Heart left ventricle (tissue), 16 donors: ENCODE results near the gene ZNF816. TPM values are rescaled to one million over a fixed set of nuclear protein-coding genes. Genes with fewer than 3 reads are reported as not detected.

Experiments used
- ATAC-seq, 4 donors: fragments of 200-7000 bp; cut with Tn5 transposase; one replicate each; pipeline ENCODE4 v1.9.1; 2020 to 2022; ENCODE audit warnings: moderate library complexity in 4 of 4, mild to moderate bottlenecking in 3 of 4, moderate number of reproducible peaks in 1 of 4
- DNase-seq, 5 donors: peaks; one replicate each; pipeline ENCODE4 v3.0.0-alpha.2; 2020
- H3K27ac ChIP-seq, 12 donors: fragments of 200-600 bp; sonication (generic) in 4 of 12; one replicate each; pipeline versions ENCODE4 v1.5.0 to v1.8.0; 2016 to 2022; ENCODE audit warnings: mild to moderate bottlenecking in 2 of 12
- H3K27me3 ChIP-seq, 9 donors: fragments of 200-600 bp; sonication (generic) in 2 of 9; one replicate each; pipeline versions ENCODE4 v1.5.1 to v1.8.0; 2016 to 2022; ENCODE audit warnings: mild to moderate bottlenecking in 3 of 9
- H3K36me3 ChIP-seq, 9 donors: fragments of 200-600 bp; sonication (generic) in 2 of 9; one replicate each; pipeline versions ENCODE4 v1.5.0 to v1.8.0; 2018 to 2022; ENCODE audit warnings: mild to moderate bottlenecking in 2 of 9
- H3K4me1 ChIP-seq, 12 donors: fragments of 200-600 bp; sonication (generic) in 4 of 12; one replicate each; pipeline versions ENCODE4 v1.5.0 to v1.8.0; 2016 to 2022; ENCODE audit warnings: mild to moderate bottlenecking in 3 of 12
- H3K4me3 ChIP-seq, 12 donors: fragments of 200-600 bp; sonication (generic) in 4 of 12; one replicate each; pipeline versions ENCODE4 v1.5.0 to v1.8.0; 2017 to 2022; ENCODE audit warnings: mild to moderate bottlenecking in 9 of 12, moderate library complexity in 4 of 12
- H3K9me3 ChIP-seq, 12 donors: fragments of 200-600 bp; sonication (generic) in 4 of 12; one replicate each; pipeline versions ENCODE4 v1.5.0 to v1.8.0; 2016 to 2022; ENCODE audit warnings: mild to moderate bottlenecking in 1 of 12
- CTCF ChIP-seq, 12 donors: fragments of 200-600 bp; sonication (generic) in 4 of 12; IDR thresholded peaks; one replicate each; pipeline versions ENCODE4 v1.5.0 to v1.8.0; 2018 to 2022; ENCODE audit warnings: antibody characterized with exemption in 12 of 12, mild to moderate bottlenecking in 5 of 12
- POLR2A ChIP-seq, 2 donors: fragments of 450-650 bp; IDR thresholded peaks; one replicate each; pipeline ENCODE4 v1.6.1; 2017; ENCODE audit warnings: antibody characterized with exemption in 2 of 2, mild to moderate bottlenecking in 2 of 2, moderate library complexity in 2 of 2
- WGBS, 4 donors: extraction: QIAGEN DNeasy Blood & Tissue Kit in 2 of 4; methylation state at CpG; one replicate each; pipeline versions ENCODE4 v1.1.5 to v1.1.7; 2013 to 2018; 5-methylcytosine and 5-hydroxymethylcytosine counted together
- intact Hi-C, 10 donors: fragments of 100-400 bp; cut with DNase I; formaldehyde crosslinking; loops; one replicate each; pipeline versions ENCODE4 v1.11.1 to v1.14.2; 2022
- polyA plus RNA-seq, 2 donors: library from polyadenylated mRNA; stranded (reverse); fragments of 200-250 nt; gene quantifications; one replicate each; pipeline ENCODE4 v1.2.3, GENCODE V29; 2013
- total RNA-seq, 9 donors: library from RNA; depleted of rRNA in 2 of 9; stranded (reverse); fragments of >200 nt in 2 of 9; fragmentation: NEBNext Ultra II Directional in 3 of 9; extraction: Animal tissue kit (Norgen Biotek cat#: 25700) in 3 of 9; gene quantifications; one replicate each; pipeline versions ENCODE4 v1.1.0 to v1.2.4, GENCODE V29; 2016 to 2023
- donor health status: ischemic (EF 13 %, LVEDD 7.1; RV severe dilation, severe dysfunction).
- donor health status: healthy with polysubstance abuse.
- donor health status: DM: no; HTN: yes; CAD: no.
- donor health status: DM: no; HTN: no; CAD: no.
- donor health status: ischemic (EF 25% LVEDD 6.9; RV normal size, moderate dysfunction).
- donor health status: ischemic (EF 25% LVEDD 5.7; RV mildly dilated, moderate dysfunction).
- donor health status: healthy.
- donor health status: DM: yes; HTN: yes; CAD: no.
- donor health status: ischemic (EF 35%, LVEDD 5.7; RV mildly dilated, moderate dysfunction).
- donor health status: nonischemic (EF 11% LVEDD 7.7; RV severe dilation, severe dysfunction).
- donor health status: DM: yes; HTN: yes; CAD: no.
- donor health status: PGD.
- donor health status: ischemic (EF 29% LVEDD 5.4; RV normal size, mild dysfunction).
- donor health status: nonischemic (EF 23%, LVEDD 6.1; RV moderate dilation, normal function).

ZNF816 gene
- total and polyA plus RNA-seq, 11 donors = 1.3 to 8.0 (median 4.3) TPM

- DNase-seq (peak in 2 of 5 donors; percentile 21 to 36), ATAC-seq (peak; percentile 42 to 59 (median 58))
- H3K27me3 ChIP-seq = no peaks in the 10 kb centered on the region
- no peak for TF ChIP-seq POLR2A (IDR thresholded peaks at IDR 0.05)
- TF ChIP-seq CTCF (IDR thresholded peaks at IDR 0.05) = no peak
- H3K4me3 ChIP-seq = peak overlapping the region; percentile 40 to 99 (median 72)
- H3K4me1 ChIP-seq = peaks cover 0 to 20% (median 10%) of the 10 kb centered on the region in 12 donors
- H3K9me3 ChIP-seq = peaks cover 0 to 34% (median 3%) of the 10 kb centered on the region in 12 donors
- H3K36me3 ChIP-seq = peaks cover 0 to 5% (median 0%) of the 10 kb centered on the region in 9 donors
- peak overlapping the region in 11 of 12 donors; percentile 62 to 95 (median 82) for H3K27ac ChIP-seq
- intact Hi-C loops = loop anchor here in 4 of 10 donors (2.0 to 5.0 kb wide), 4 partner anchors 20 to 66 kb away; partner anchors contain the start of genes ZNF320 (in 1 of the 4) and ZNF888 (in 1 of the 4)
- WGBS, 4 donors = 0 to 4% (median 1%) methylated on average over 11 to 12 of the region's 12 CpGs
Measured at GRCh38 chr19:52963247-52963618, 552 bp upstream of the ZNF816 start.

- intact Hi-C loops = loop anchor here in 5 of 10 donors (1.0 to 5.0 kb wide), 6 partner anchors 19 to 65 kb away; partner anchors contain the start of genes ZNF320 (in 1 of the 5) and ZNF888 (in 1 of the 5)
- peak in 2 of 4 donors; percentile 1 to 11 for ATAC-seq
- Histone ChIP-seq H3K9me3 (peaks cover 0 to 35% (median 8%) of the 10 kb centered on the region in 12 donors), H3K4me1 (peaks cover 0 to 20% (median 10%) of the 10 kb centered on the region in 12 donors), H3K27ac (peak overlapping the region; percentile 5 to 95 (median 80)), H3K27me3 (no peaks in the 10 kb centered on the region), H3K36me3 (peaks cover 0 to 9% (median 2%) of the 10 kb centered on the region in 9 donors), H3K4me3 (peak overlapping the region; percentile 40 to 99 (median 72))
- no peak for DNase-seq
- WGBS, 4 donors = 38 to 48% (median 44%) methylated on average over 5 of the region's 5 CpGs
- no peak for TF ChIP-seq POLR2A (IDR thresholded peaks at IDR 0.05)
- no peak for TF ChIP-seq CTCF (IDR thresholded peaks at IDR 0.05)
Measured at GRCh38 chr19:52961981-52962380, 700 bp downstream of the ZNF816 start.

- no peak overlapping the region for H3K27ac ChIP-seq
- H3K27me3 ChIP-seq = no peaks in the 10 kb centered on the region
- DNase-seq (no peak), ATAC-seq (no peak)
- TF ChIP-seq POLR2A (IDR thresholded peaks at IDR 0.05) (no peak), CTCF (IDR thresholded peaks at IDR 0.05) (no peak)
- intact Hi-C loops = loop anchor here in 1 of 10 donors (5.0 kb wide), 1 partner anchor 37 kb away; the partner anchor contains the start of gene ZNF888
- peaks cover 0 to 54% (median 14%) of the 10 kb centered on the region in 12 donors for H3K9me3 ChIP-seq
- 91 to 95% (median 94%) methylated on average over 10 to 11 of the region's 11 CpGs for WGBS, 4 donors
- no peak overlapping the region for H3K4me3 ChIP-seq
- H3K4me1 ChIP-seq = peaks cover 0 to 20% (median 10%) of the 10 kb centered on the region in 12 donors
- peaks cover 3 to 30% (median 22%) of the 10 kb centered on the region in 9 donors for H3K36me3 ChIP-seq
Measured at GRCh38 chr19:52959613-52960295, 2.9 kb downstream of the ZNF816 start.

GRCh38 chr19:52957591-52957990, 5.1 kb downstream of the ZNF816 start:
- peaks cover 0 to 67% (median 19%) of the 10 kb centered on the region in 12 donors for H3K9me3 ChIP-seq

More at GRCh38 chr19:52957591-52957990, 5.1 kb downstream of the ZNF816 start:
- WGBS, 4 donors = 87 to 99% (median 93%) methylated on average over 8 of the region's 8 CpGs
- Histone ChIP-seq H3K27me3 (no peaks in the 10 kb centered on the region), H3K36me3 (peaks cover 3 to 48% (median 40%) of the 10 kb centered on the region in 9 donors), H3K4me3 (no peak overlapping the region), H3K27ac (no peak overlapping the region), H3K4me1 (peaks cover 0 to 14% (median 7%) of the 10 kb centered on the region in 12 donors)
- ATAC-seq (no peak), DNase-seq (no peak)
- no peak for TF ChIP-seq CTCF (IDR thresholded peaks at IDR 0.05)
- TF ChIP-seq POLR2A (IDR thresholded peaks at IDR 0.05) = no peak
- intact Hi-C loops = no loop called here
